HG03280 (cell line): Measurements from ENCODE around the gene CYTH2.

ENCODE experiments used
- ATAC-seq: cut with Tn5 transposase; IDR thresholded peaks from one replicate; pipeline ENCODE4 v1.9.1; 2021; ENCODE audit warnings: mild to moderate bottlenecking, moderate library complexity; ENCODE audit not compliant: unreplicated experiment

Gene CYTH2

DNA sequence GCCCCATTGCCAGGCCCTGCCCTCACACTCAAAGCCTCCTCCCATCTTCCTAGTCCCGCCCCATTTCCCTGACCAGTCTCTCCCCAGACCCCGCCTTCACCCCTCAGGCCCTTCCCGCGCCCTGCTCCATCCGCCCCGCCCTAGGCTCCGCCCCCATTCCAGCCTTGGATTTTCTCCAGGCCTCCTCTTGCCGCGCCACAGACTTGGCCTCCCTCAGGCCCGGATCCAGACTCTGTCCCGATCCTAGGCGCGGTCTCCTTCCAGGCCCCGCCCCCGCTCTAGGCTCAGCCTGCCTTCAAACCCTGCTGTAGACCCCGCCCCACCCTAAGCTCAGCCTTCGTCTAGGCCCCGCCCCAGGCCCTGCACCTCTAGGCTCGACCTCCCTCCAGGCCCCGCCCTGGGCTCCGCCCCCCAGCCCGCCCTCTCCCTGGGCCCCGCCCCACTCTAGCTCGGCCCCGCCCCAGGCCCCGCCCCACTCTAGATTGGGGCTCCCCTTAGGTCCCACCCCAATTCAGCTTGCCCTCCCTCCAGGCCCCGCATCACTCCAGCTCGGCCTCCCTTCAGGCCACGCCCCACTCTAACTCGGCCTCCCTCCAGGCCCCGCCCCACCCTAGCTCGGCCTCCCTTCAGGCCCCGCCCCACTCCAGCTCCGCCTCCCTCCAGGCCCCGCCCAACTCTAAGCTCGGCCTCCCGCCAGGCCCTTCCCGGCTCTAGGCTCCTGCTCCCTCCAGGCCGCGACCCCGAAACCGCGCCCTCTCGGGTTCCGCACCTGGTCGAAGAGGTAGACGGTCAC is 24.0 kb downstream of the CYTH2 start:
- peak; percentile 62 for ATAC-seq

- ATAC-seq, result no peak
Measured at GRCh38 chr19:48493718-48494401, 24.7 kb downstream of the CYTH2 start.

GRCh38 chr19:48495396-48495795 is 26.2 kb downstream of the CYTH2 start:
- no peak for ATAC-seq

GRCh38 chr19:48496959-48497727 is 28.0 kb downstream of the CYTH2 start:
- ATAC-seq, result no peak

GRCh38 chr19:48497728-48498594 is 28.8 kb downstream of the CYTH2 start:
- no peak for ATAC-seq

- no peak for ATAC-seq
Measured at GRCh38 chr19:48498595-48499311, 29.6 kb downstream of the CYTH2 start.

DNA sequence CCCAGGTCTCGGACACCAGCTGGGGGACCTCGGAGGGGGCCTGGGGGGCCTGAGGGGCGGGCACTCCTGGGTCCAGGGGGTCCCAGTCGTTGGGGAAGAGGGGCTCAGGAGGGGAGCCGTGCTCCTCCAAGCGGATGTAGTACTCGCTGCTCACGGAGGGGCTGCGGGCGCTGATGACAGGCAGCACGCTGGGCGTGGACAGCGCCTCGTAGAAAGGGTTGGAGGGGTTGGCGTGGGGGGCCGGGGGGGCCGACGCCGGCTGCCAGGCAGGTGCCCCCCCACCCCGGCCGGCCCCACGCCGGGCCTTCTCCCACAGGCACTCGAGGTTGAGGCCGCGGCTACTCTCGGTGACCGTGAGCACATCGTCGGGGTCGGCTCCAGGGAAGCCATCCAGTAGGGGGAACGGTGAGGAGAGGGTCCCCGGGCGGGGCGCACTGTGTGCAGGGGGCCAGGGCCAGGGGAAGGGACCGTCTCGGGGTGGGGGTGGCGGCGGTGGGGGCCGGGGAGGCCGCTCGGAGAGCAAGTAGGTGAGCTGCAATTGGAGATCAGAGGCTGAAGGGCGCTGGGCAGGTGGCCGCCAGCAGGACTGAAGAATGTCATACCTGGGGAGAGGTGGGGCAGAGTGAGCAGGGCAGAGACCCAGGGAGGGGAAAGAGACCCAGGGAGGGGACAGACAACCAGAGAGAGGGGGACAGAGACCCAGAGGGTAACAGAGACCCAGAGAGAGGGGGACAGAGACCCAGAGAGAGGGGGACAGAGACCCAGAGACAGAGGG is 30.3 kb downstream of the CYTH2 start:
- no peak for ATAC-seq

DNA sequence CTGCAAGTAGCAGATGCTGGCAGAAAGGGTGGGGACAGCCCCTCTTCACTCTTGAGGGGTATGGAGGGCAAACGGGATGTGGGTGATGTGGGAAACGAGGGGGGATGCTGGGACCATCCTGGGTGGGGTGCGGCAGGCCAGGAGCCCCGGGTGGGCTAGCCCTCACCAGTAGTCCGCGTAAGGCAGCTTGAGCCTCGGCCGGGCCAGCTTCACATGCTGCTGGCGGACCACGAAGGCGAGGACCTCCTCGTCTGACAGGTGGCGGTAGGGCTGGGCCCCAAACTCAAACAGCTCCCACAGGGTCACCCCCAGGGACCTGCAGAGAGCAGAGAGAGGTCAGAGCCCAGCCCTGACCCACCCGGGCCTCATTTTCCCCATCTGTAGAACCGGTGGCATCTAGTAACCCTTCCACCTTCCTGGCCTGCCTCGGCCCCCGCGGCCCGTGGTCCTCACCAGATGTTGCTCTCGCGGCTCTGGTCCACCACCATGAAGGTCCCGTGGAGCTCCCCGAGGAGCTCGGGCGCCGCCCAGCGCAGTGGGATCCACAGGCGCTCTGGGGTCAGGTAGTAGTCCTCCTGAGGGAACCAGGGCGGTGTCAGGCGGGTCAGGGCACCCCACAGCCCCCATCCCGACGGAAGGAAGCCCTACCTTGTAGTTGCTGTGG is 31.8 kb downstream of the CYTH2 start:
- ATAC-seq, result no peak

GRCh38 chr19:48501494-48502349 is 32.6 kb downstream of the CYTH2 start:
- ATAC-seq, result no peak

DNA sequence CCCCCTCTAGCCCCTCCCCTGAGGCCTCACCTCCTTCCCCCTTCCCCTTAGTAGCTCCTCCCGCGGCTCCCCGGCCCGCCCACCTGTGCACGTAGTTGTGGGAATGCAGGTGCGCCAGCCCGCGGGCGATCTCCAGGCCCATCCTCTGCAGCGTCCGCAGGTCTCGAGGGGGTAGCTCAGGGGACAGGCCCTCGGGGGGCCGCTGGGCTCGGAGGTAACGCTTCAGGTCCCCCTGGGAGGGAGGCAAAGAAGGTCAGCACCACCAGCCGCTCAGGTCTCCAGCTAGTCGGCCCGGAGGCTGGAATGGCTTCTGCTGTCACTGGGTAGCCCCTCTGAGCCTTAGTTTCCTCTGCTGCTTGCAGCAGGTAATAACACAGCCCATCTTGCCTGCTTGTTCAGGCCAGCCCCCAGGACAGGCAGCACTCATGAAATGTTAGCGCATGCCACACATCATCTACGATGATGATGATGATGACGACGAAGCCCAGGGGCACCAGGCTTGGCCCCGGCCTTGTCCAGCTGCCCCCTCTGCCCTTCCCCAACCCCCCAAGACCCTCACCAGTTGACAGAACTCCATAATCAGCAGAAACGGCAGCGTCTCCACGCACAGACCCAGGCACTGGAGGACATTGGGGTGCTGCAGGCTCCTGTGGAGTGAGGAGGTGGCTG is 33.3 kb downstream of the CYTH2 start:
- no peak for ATAC-seq

DNA sequence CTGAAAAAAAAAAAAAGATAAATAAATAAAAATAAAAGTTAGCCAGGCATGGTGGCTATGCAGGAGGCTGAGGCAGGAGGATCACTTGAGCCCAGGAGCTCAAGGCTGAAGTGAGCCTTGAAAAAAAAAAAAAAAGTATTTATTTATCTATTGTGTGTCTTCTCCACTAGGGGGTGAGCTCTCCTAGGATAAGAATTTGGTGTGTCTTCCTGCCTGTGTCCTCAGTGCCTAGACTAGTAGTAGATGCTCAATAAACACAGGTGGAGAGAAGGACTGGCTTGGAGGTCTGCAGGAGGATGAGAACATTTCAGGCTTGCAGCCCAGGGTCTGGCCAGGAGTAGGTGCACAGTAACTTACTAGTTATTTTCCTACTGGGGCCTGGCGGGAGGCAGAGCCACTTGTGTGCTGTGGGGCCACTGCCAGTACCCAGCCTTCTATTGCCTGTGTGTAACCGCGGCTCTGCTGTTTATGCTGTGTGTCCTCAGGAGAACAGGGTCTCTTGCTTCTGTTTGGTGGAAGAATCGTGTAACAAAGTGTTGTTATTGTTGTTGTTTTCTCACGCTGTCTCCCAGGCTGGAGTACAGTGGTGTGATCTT is 37.1 kb downstream of the CYTH2 start:
- ATAC-seq, result no peak

DNA sequence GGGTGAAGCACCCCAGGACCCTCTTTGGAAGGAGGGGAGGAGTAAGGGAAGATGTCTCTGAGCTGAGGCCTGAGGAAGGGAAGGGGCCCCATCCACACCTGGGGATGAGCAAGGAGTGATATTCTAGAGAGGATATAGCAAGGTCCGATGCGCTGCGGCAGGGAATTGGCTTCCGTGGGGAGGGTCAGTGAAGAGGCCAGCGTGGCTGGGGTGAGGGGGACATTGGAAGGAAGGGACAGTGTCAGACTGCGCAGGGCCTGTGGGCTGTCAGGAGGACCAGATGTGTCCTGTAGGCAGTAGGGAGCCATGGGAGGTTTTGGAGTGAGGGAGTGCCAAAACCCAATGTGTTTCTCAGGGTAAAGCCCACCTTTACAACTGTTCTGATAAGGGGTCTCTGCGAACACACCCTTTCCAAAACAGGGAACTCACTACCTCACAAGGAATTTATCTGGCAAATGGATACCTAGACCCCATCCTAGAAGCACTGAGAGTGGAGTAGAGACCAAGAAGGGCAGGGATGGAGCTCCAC is 38.8 kb downstream of the CYTH2 start:
- ATAC-seq, result no peak

DNA sequence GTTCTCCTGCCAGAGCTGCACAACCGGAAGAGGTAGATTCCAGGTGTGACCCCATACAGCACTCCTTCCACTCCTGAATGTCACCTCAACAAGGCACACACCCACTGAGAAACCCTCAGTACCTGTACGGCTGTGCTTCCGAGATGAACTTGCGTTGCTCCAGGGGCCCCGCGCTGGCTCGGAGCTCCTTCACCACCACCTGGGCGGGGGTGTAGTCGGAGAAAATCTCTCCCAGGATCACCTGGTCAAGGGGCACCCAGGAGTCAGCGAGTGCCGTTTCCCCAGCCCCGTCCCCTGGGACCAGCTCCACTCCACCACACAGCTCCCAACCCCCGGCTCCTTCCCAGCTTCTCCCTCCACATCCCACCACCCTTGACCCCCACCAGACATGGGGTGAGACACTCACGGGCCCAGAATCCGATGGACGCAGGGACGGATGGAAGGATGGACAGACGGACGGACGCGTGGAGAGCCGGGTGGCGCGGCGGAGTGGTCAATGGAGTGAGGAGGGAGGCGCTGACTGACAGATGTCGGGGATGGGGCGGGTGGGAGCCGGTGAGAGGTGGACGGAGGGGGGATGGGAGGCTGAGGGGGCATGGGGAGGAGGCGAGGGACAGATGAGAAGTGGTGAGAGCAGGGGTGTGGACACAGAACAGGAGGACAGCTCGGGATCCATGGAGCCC is 39.7 kb downstream of the CYTH2 start:
- no peak for ATAC-seq

DNA sequence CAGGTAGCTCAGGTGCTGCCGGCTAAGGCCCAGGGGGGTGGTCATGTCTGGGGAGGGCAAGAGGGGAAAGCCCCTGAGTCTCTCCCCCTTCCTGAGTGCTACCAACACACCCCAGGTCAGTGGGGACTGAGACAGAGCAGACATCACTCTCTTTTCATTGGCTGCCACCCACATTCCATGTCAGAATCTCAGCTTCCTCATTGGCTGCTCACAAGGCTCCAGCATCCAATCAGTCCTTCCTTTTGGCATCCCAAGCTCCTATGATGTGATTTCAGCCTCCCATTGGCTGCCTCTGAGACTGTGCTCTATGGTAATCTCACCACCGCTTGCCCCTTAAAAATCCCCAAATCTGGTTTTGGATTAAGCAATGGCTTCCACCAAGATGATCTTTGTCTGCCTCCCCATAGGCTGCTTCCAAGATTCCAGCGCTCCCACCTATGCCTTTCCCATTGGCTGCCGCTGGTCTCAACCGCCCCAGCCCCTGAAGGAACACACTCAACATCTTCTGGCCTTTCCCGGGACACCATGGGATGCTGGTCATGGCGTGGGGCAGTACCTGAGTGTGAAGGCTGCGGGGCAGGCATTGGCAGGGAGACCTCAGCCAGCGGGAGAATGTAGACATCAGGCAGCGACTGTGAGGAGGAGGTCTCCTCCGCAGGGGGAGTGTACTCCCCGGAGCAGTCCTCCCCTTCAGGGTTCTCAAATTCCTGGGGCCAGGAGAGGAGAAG is 40.5 kb downstream of the CYTH2 start:
- no peak for ATAC-seq

- no peak for ATAC-seq
Measured at GRCh38 chr19:48510421-48511268, 41.5 kb downstream of the CYTH2 start.
